ENCODE data around the gene GDPD3.

The GDPD3 gene

DNA sequence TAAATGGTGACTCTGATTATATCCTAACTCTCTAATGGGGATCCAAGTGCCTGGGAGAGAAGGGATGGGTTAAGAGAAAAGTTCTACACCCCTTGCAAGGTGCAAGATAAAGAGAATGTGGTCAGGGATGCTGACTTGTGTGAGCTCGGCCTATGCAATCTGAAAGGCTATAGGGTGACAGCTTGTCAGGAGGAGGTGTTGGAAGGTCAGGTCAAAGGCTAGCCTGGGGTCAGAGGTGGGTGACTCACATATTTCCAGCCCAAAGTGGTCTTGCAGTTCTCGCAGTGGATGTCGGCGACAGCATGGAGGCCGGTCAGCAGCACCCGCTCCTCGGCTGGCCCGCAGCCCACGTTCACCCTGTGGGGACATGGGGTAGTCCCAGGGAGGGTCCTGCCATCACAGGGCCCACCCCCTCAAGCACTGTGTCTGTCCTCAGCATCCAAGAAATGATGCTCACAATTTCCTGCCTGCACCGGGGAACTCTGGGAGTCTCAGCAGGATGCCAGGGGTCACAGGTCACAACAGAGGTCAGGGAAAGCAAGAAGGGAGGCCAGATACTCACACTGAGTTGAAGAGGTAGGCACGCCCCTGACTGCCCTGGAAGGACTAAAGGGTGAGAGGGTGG lies 18.7 kb downstream of the GDPD3 start:
- no peak for DNase-seq

DNA sequence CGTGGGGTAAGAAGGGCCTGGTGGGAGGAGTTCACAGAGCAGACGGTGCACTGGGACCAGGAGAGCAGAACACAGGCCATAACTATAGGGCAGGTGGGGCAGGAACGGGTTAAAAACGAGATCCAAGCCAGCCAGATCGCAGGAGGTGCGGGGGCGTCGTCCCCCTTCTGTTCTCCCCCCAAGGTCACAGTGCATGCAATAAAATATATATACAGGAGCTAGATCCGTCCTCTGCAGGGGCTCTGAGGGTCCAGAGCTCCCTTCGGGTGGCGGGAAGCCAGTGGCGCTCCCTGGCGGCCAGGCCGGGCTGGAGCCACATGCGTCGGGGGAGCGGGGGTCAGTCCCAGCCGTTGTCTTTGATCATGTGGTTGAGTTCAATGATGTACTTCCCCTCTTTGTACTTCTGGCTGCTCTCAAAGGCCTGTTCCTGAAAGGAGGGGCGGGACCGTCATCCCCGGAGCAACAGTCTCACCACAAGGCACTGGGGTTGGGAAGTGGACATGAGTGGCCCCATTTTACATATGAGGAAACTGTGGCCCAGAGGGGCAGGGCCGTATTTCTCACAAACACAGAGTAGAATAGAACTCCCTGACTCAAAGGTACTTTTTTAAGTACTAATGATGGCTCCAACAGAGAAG lies 20.8 kb downstream of the GDPD3 start:
- no peak for DNase-seq

- DNase-seq = peak; percentile 95
These were observed 21.6 kb downstream of the GDPD3 start, which contains the start of gene TBX6 for GRCh38 chr16:30091474-30092372. Gene TBX6 (minus strand): TSS chr16:30091924. CDS start chr16:30091193, 731 bp downstream.

DNA sequence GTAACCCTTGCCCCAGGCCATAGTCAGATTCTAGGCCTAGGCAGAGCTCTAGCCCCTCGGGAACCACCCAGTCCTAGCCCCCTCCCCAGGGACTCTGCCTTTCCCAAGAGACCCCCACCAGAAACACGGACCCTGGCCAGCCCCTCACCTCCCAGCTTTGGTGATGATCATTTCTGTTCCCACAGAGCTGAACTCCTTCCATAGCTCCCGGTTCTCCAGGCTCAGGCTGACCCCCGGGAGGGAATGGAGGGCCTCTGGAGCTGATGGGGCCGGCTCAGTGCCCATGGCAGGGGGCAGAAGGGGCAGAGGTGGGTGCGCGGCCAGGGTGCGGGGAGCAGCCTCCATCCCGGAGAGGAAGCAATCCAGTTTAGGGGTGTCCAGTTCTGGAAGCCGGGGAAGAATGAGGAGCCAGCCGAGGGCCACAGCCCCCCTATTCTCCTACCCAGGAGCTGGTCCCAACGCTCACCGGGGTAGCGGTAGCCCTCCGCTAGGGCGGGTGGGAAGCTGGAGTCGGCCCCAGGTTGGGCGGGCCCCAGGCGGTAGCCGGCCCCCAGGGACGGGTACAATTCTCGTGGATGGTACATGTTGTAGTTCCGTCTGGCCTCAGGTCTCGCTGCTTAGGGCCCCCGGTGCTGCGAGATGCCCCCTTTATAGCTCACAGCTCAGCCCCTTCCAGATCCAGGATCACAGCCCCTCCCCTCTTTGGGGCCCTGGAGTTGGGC lies 22.6 kb downstream of the GDPD3 start:
- no peak for DNase-seq

DNA sequence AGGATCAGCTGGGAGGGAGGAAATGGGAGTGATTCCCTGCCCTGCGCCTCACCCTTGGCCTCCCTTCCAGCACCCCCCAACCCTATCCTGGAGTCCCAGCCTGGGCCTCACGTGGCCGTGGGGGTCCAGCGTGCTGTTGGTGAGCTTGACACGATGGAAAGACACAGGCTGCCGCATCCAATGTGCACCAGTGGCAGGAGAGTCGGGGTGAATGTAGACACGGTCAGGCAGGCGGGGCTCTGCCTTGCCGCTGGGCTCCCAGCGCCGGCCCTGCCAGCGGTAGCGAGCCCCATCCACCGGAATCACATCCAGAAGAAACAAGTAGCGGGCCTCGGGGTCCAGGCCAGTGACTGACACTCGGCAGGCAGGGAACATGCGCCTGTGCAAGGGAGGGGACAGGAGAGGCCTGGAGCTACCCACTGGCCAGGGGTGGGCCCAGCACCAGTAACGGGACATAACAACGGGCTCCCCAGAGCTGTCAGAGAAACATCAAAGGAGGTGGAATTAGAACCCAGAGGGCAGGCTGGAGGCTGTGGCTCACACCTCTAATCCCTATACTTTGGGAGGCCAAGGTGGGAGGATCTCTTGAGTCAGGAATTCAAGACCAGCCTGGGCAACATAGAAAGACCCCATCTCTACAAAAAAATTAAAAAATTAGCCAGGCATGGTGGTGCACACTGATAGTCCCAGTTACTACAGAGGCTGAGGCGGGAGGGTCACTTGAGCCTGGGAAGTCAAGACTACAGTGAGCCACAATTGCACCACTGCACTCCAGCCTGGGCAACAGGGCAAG lies 24.3 kb downstream of the GDPD3 start:
- DNase-seq = no peak

DNA sequence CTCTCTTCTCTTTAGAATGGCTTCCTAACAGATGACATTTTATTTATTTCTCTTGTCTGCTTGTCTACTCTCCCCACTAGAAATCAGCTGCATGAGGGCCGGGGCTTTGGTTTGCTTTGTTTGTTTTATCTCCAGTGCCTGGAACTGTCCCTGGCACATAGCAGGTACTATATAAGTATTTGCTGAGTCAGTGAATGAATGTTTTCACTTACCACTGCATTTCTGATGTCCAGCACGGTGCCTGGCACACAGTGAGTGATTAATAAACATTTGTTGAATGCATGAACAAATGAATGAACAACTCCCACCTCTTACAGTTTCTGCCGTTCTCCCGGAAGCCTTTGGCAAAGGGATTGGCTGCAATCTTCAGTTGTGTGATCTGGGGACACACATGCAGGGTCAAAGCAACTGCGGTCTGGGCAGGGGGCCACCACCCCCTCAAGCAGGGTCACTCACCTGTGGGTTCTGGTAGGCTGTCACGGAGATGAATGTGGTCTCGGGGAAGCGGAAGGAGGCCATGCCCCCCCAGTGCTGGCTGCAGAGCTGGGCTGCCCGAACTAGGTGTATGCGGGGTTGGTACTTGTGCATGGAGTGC lies 25.0 kb downstream of the GDPD3 start:
- no peak for DNase-seq

- no peak for DNase-seq
These were observed 26.0 kb downstream of the GDPD3 start for GRCh38 chr16:30087181-30087898.

DNA sequence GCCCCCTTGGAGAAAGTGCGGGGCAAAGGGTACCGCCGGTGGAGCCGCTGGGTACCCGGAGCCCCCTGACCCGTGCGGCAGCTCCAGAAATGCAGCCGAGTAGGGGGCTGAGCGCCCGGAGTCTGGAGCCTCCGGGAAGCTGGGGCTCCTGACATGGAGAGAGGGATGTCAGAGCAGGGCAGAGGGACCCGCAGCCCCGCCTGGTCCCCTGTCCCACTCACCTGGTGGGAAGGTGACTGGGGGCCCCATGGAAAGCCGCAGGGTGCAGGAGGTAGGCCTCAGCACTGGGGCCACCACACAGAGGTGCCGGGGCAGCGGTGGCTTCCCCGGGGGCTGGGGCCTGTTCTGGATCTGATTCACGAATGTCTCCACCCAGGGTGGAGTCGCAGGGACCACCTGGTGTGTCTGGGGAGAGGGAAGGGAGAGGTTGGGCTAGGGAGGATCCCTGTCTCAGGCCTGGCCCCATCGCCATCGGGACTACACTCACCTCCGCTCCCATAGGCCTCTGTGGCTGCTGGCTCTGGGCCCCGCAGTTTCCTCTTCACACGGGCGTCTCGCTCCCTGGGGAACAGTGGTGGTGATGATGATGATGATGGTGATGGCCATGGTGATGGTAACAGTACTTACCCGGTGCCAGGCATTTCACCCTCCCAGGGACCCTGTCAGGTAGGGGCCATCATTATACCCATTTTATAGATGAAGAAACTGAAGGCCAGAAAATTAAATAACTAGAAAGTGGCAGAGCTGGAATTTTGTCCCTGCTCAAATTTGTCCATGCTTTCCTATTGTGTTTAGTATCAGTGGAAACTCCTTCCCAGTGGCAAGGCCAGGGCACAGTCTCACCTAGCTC lies 26.8 kb downstream of the GDPD3 start:
- no peak for DNase-seq

DNA sequence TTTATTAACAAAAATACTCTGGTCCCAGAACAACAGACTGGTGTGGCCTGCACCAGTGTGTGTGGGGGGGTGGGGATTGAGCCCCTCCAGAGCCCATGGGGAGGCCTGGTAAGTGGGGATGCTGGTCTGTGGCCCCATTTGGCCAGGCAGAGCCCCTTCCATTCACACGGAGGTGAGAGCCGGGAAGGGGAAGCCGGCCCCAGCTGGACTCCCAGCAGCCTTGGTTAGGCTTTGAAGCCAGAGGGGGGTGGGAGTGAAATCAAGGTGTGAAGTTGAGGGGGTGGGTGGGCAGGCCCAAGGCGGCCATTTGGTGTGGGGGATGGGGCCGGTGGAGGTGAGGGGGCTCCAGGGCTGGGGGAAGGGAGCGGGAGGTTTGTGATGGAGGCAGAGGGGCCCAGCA lies 27.5 kb downstream of the GDPD3 start:
- DNase-seq = no peak

DNA sequence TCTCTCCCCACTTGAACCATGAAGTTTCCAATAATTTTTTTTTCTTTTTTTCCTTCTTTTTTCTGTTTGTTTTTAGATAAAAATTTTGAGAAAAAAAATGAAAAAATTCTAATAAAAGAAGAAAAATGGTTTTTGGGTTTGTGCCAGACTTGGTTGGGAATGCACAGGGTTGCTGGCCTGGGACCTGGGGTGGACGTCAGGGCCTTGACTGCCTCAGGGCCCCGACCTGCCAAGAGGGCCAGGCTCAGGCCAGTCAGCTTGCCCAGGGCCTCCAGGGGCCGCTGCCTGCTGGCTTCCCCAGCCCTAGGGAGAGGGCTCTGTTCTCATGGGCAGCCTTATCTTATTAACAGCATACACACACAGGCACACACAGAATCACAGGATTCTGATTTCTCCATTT lies 28.1 kb downstream of the GDPD3 start:
- no peak for DNase-seq

GRCh38 chr16:30084816-30085159 lies 28.5 kb downstream of the GDPD3 start:
- no peak for DNase-seq

GRCh38 chr16:30084096-30084815 lies 29.1 kb downstream of the GDPD3 start:
- no peak for DNase-seq

GRCh38 chr16:30083216-30084055 lies 29.9 kb downstream of the GDPD3 start:
- DNase-seq = no peak

DNA sequence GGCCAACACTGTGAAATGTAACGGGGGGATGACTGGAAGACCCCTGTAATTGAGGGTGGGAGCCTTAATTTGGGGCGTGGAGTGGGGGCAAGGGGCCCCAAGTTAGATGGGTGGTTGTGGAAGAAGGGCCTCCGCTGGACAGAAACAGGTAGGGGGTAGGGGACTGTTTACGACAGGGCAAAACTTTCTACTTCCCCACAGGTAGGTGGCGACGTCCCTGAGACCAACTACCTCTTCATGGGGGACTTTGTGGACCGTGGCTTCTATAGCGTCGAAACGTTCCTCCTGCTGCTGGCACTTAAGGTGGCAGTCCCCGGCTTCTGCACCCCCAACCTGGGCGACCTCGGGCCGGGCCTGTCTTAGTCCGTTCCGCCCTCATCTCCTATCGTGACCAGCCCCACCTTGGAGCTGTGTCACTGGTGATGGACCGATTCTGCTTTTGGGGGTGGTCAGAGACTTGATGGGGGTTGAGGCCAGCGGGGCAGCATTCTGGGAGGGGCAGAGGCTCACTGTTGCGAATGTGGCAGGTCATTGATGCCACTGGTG lies 30.7 kb downstream of the GDPD3 start:
- no peak for DNase-seq

- no peak for DNase-seq
These were observed 33.9 kb downstream of the GDPD3 start for GRCh38 chr16:30079480-30079879.

DNA sequence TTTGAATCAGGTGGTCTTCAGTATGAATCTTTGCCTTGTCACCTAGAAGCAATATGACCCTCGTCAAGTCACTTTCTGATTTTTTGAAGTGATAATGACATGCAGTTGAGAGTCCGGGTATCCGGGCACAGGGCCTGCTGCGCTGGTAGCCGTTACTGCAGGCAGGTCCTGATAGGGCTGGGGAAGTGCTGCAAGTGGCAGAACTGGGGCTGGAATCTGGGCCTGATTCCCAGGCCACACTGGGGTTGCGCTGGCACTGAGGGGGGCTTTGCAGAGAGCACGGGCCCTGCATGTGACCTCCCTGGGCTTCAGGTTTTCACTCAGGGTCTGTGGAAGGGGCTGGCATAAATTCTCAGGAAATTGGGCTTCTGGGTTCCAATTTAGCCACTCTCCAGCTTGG lies 34.6 kb downstream of the GDPD3 start:
- no peak for DNase-seq

DNA sequence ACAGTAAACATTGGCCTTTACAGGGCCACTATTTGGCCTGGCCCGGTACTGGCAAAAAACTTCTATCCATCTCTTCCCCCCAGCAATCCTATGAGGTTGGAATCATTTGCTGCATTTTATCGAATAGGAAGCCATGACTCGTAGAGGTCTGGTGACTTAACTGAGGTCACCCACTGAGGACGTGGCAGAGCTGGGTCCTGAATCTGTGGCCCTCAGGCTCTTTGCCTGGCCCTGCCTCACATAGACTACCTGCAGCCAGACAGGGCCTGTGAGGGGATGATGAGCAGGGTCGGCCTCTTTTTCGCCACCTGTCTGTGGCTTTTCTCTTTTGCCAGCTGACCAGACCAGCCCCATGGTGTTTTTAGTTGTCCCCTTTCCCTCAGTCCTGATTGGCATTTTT lies 35.7 kb downstream of the GDPD3 start:
- DNase-seq = no peak

- DNase-seq = no peak
These were observed 37.0 kb downstream of the GDPD3 start for GRCh38 chr16:30076276-30076791.
